Prostate gland (tissue), 2 donors: ENCODE data around the gene COL24A1. TPM values are rescaled to one million over a fixed set of nuclear protein-coding genes. Genes with fewer than 3 reads are reported as not detected.

Experiments
- DNase-seq: peaks from one replicate; pipeline ENCODE4 v3.0.0-alpha.2; 2019; ENCODE audit warnings: low spot score
- H3K27ac ChIP-seq, 2 donors: fragments of 200-600 bp; sonication (generic); 2 replicates each; pipeline ENCODE4 v1.5.1; 2017 to 2019
- H3K27me3 ChIP-seq: fragments of 200-600 bp; sonication (generic); replicated peaks from 2 replicates; pipeline ENCODE4 v1.5.1; 2019; ENCODE audit not compliant: insufficient read depth
- H3K36me3 ChIP-seq, 2 donors: fragments of 200-600 bp; sonication (generic); 1 replicate in 1 of 2; 2 replicates in 1 of 2; pipeline versions ENCODE4 v1.5.1 to v1.8.1; 2017 to 2019
- H3K4me1 ChIP-seq: fragments of 200-600 bp; sonication (generic); replicated peaks from 2 replicates; pipeline ENCODE4 v1.5.1; 2019
- H3K4me3 ChIP-seq, 2 donors: fragments of 200-600 bp; sonication (generic); 2 replicates each; pipeline ENCODE4 v1.5.1; 2017 to 2019
- H3K9me3 ChIP-seq: fragments of 200-600 bp; sonication (generic); 2 replicates; pipeline ENCODE4 v1.5.1; 2017
- CTCF ChIP-seq, 4 experiments: fragments of 200-600 bp in 2 of 4; fragments of 450-650 bp in 2 of 4; sonication (generic) in 2 of 4; IDR thresholded peaks; 1 replicate in 3 of 4; 2 replicates in 1 of 4; pipeline ENCODE4 v1.5.1; 2016 to 2019; ENCODE audit warnings: antibody characterized with exemption in 4 of 4, mild to moderate bottlenecking in 2 of 4, moderate library complexity in 2 of 4
- POLR2A ChIP-seq: fragments of 450-650 bp; IDR thresholded peaks from one replicate; pipeline ENCODE4 v1.6.1; 2016; ENCODE audit warnings: antibody characterized with exemption, mild to moderate bottlenecking
- POLR2AphosphoS5 ChIP-seq: sonication (generic); formaldehyde crosslinking; IDR thresholded peaks from one replicate; pipeline ENCODE4 v1.6.1; 2017; ENCODE audit warnings: antibody characterized with exemption
- WGBS: methylation state at CpG from one replicate; pipeline ENCODE4 v1.1.5; 2018; 5-methylcytosine and 5-hydroxymethylcytosine counted together
- intact Hi-C: fragments of 100-400 bp; cut with DNase I; formaldehyde crosslinking; loops from one replicate; pipeline ENCODE4 v1.14.2; 2022
- total RNA-seq, 2 donors: library from RNA; depleted of rRNA; stranded (reverse); fragments of >200 nt; gene quantifications; one replicate each; pipeline ENCODE4 v1.1.0, GENCODE V29; 2016

Gene COL24A1
- total RNA-seq, 2 donors from 2014 or later, result 0.28 to 0.32 TPM

GRCh38 chr1:86153836-86154235 is 2.7 kb downstream of the COL24A1 start:
- no peak for DNase-seq
- no peaks in the 10 kb centered on the region for H3K4me1 ChIP-seq
- H3K27ac ChIP-seq, result no peak overlapping the region
- no peaks in the 10 kb centered on the region for H3K9me3 ChIP-seq
- no peaks in the 10 kb centered on the region for H3K36me3 ChIP-seq
- H3K4me3 ChIP-seq, result no peak overlapping the region
- WGBS, result 87% methylated on average over 6 of the region's 6 CpGs
- intact Hi-C loops, result no loop called here
- H3K27me3 ChIP-seq, result peaks cover 3% of the 10 kb centered on the region
- TF ChIP-seq POLR2A, result no peak
- no peak for TF ChIP-seq CTCF (IDR thresholded peaks at IDR 0.05)
- no peak for TF ChIP-seq POLR2AphosphoS5

GRCh38 chr1:86152887-86153286 is 3.7 kb downstream of the COL24A1 start:
- Histone ChIP-seq H3K9me3 (no peaks in the 10 kb centered on the region), H3K27me3 (peaks cover 3% of the 10 kb centered on the region), H3K27ac (no peak overlapping the region), H3K4me1 (no peaks in the 10 kb centered on the region), H3K36me3 (no peaks in the 10 kb centered on the region), H3K4me3 (no peak overlapping the region)
- 79% methylated on average over 1 of the region's 1 CpG for WGBS
- DNase-seq, result no peak
- TF ChIP-seq CTCF (IDR thresholded peaks at IDR 0.05) (no peak), POLR2A (no peak), POLR2AphosphoS5 (no peak)
- intact Hi-C loops, result no loop called here

- Histone ChIP-seq H3K27me3 (peaks cover 3% of the 10 kb centered on the region), H3K36me3 (no peaks in the 10 kb centered on the region), H3K4me1 (no peaks in the 10 kb centered on the region), H3K9me3 (no peaks in the 10 kb centered on the region), H3K27ac (no peak overlapping the region), H3K4me3 (no peak overlapping the region)
- TF ChIP-seq POLR2A (no peak), POLR2AphosphoS5 (no peak), CTCF (IDR thresholded peaks at IDR 0.05) (no peak)
- DNase-seq, result no peak
- intact Hi-C loops, result no loop called here
- WGBS, result 87% methylated on average over 2 of the region's 2 CpGs
Observed at GRCh38 chr1:86151427-86151826, 5.1 kb downstream of the COL24A1 start.

- intact Hi-C loops, result no loop called here
- TF ChIP-seq POLR2AphosphoS5 (no peak), CTCF (IDR thresholded peaks at IDR 0.05) (no peak), POLR2A (no peak)
- Histone ChIP-seq H3K36me3 (no peaks in the 10 kb centered on the region), H3K9me3 (no peaks in the 10 kb centered on the region), H3K27ac (no peak overlapping the region), H3K27me3 (peaks cover 3% of the 10 kb centered on the region), H3K4me3 (no peak overlapping the region), H3K4me1 (no peaks in the 10 kb centered on the region)
- no peak for DNase-seq
Observed at GRCh38 chr1:86150553-86151055, 6.0 kb downstream of the COL24A1 start.

GRCh38 chr1:86149591-86149990 is 7.0 kb downstream of the COL24A1 start:
- intact Hi-C loops, result no loop called here
- Histone ChIP-seq H3K4me3 (no peak overlapping the region), H3K4me1 (no peaks in the 10 kb centered on the region), H3K27ac (no peak overlapping the region), H3K36me3 (no peaks in the 10 kb centered on the region), H3K27me3 (no peaks in the 10 kb centered on the region), H3K9me3 (no peaks in the 10 kb centered on the region)
- WGBS, result 83% methylated on average over 1 of the region's 1 CpG
- no peak for DNase-seq
- no peak for TF ChIP-seq POLR2A
- TF ChIP-seq CTCF (IDR thresholded peaks at IDR 0.05), result no peak
- no peak for TF ChIP-seq POLR2AphosphoS5
